ENCODE results near the gene NOL9. TPM values are rescaled to one million over a fixed set of nuclear protein-coding genes. Genes with fewer than 3 reads are reported as not detected.

NOL9 gene
- total and polyA plus RNA-seq, 9 of the 15 experiments (the other 6 are each of a cell fraction or from before 2014, with no cell fraction given): 5.6 to 76.5 (median 47.3) TPM

GRCh38 chr1:6554031-6554906, at the start of gene NOL9 (continued):
- TF ChIP-seq, protein P1, sequence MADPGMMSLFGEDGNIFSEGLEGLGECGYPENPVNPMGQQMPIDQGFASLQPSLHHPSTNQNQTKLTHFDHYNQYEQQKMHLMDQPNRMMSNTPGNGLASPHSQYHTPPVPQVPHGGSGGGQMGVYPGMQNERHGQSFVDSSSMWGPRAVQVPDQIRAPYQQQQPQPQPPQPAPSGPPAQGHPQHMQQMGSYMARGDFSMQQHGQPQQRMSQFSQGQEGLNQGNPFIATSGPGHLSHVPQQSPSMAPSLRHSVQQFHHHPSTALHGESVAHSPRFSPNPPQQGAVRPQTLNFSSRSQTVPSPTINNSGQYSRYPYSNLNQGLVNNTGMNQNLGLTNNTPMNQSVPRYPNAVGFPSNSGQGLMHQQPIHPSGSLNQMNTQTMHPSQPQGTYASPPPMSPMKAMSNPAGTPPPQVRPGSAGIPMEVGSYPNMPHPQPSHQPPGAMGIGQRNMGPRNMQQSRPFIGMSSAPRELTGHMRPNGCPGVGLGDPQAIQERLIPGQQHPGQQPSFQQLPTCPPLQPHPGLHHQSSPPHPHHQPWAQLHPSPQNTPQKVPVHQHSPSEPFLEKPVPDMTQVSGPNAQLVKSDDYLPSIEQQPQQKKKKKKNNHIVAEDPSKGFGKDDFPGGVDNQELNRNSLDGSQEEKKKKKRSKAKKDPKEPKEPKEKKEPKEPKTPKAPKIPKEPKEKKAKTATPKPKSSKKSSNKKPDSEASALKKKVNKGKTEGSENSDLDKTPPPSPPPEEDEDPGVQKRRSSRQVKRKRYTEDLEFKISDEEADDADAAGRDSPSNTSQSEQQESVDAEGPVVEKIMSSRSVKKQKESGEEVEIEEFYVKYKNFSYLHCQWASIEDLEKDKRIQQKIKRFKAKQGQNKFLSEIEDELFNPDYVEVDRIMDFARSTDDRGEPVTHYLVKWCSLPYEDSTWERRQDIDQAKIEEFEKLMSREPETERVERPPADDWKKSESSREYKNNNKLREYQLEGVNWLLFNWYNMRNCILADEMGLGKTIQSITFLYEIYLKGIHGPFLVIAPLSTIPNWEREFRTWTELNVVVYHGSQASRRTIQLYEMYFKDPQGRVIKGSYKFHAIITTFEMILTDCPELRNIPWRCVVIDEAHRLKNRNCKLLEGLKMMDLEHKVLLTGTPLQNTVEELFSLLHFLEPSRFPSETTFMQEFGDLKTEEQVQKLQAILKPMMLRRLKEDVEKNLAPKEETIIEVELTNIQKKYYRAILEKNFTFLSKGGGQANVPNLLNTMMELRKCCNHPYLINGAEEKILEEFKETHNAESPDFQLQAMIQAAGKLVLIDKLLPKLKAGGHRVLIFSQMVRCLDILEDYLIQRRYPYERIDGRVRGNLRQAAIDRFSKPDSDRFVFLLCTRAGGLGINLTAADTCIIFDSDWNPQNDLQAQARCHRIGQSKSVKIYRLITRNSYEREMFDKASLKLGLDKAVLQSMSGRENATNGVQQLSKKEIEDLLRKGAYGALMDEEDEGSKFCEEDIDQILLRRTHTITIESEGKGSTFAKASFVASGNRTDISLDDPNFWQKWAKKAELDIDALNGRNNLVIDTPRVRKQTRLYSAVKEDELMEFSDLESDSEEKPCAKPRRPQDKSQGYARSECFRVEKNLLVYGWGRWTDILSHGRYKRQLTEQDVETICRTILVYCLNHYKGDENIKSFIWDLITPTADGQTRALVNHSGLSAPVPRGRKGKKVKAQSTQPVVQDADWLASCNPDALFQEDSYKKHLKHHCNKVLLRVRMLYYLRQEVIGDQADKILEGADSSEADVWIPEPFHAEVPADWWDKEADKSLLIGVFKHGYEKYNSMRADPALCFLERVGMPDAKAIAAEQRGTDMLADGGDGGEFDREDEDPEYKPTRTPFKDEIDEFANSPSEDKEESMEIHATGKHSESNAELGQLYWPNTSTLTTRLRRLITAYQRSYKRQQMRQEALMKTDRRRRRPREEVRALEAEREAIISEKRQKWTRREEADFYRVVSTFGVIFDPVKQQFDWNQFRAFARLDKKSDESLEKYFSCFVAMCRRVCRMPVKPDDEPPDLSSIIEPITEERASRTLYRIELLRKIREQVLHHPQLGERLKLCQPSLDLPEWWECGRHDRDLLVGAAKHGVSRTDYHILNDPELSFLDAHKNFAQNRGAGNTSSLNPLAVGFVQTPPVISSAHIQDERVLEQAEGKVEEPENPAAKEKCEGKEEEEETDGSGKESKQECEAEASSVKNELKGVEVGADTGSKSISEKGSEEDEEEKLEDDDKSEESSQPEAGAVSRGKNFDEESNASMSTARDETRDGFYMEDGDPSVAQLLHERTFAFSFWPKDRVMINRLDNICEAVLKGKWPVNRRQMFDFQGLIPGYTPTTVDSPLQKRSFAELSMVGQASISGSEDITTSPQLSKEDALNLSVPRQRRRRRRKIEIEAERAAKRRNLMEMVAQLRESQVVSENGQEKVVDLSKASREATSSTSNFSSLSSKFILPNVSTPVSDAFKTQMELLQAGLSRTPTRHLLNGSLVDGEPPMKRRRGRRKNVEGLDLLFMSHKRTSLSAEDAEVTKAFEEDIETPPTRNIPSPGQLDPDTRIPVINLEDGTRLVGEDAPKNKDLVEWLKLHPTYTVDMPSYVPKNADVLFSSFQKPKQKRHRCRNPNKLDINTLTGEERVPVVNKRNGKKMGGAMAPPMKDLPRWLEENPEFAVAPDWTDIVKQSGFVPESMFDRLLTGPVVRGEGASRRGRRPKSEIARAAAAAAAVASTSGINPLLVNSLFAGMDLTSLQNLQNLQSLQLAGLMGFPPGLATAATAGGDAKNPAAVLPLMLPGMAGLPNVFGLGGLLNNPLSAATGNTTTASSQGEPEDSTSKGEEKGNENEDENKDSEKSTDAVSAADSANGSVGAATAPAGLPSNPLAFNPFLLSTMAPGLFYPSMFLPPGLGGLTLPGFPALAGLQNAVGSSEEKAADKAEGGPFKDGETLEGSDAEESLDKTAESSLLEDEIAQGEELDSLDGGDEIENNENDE (IDR thresholded peaks at IDR 0.05; ENCODE audit: low read depth, low read length): no peak
- TF ChIP-seq RERE (CRISPR knock-in tag; IDR thresholded peaks at IDR 0.05; ENCODE audit: borderline replicate concordance): peak; percentile 64; the same call in 1 of the 2 replicates
- no peak for TF ChIP-seq SNAPC5 (CRISPR knock-in tag; IDR thresholded peaks at IDR 0.05)
- TF ChIP-seq LCOR (CRISPR knock-in tag; IDR thresholded peaks at IDR 0.05): peak; percentile 88
- TF ChIP-seq HNRNPH1 (optimal IDR thresholded peaks at IDR 0.05; ENCODE audit: low read depth, low read length): no peak
- TF ChIP-seq STAG1 (CRISPR knock-in tag; IDR thresholded peaks at IDR 0.05; ENCODE audit: borderline replicate concordance): no peak
- TF ChIP-seq ZNF696 (CRISPR knock-in tag; conservative IDR thresholded peaks at IDR 0.05): no peak
- peak; percentile 26 to 85; a peak in 3 of 4 replicates for TF ChIP-seq TBL1XR1 (IDR thresholded peaks at IDR 0.05; ENCODE audit: low read length in 2 of 2)
